Measurements from ENCODE around the gene IQSEC1. TPM values are rescaled to one million over a fixed set of nuclear protein-coding genes. Genes with fewer than 3 reads are reported as not detected.
A peak's percentile ranks its signal among the peaks of the same experiment; 100 is the strongest.

IQSEC1 gene
- total RNA-seq, 3 donors from 2014 or later = 19.8 to 42.2 (median 21.9) TPM

DNA sequence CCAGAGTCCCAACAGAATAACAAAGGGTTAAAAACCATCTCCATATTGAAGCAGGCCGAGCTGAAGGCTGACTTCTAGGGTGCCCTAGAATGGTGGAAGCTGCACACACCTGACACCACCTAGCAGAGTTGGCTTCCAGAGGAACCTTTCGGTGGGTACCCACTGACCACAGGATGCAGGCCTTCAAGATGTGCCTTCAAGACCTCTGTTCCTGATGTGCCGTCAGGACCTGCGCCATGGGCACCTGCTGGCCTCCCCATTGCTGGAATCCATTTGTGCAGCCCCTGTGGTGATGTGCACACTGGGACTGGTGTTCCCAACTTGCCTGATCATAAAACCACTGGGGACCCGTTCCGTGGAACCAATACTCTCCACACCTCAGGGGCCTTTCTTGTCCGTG is 196.2 kb downstream of the IQSEC1 start:
- ATAC-seq (no peak), DNase-seq (no peak)
- TF ChIP-seq, protein P1, sequence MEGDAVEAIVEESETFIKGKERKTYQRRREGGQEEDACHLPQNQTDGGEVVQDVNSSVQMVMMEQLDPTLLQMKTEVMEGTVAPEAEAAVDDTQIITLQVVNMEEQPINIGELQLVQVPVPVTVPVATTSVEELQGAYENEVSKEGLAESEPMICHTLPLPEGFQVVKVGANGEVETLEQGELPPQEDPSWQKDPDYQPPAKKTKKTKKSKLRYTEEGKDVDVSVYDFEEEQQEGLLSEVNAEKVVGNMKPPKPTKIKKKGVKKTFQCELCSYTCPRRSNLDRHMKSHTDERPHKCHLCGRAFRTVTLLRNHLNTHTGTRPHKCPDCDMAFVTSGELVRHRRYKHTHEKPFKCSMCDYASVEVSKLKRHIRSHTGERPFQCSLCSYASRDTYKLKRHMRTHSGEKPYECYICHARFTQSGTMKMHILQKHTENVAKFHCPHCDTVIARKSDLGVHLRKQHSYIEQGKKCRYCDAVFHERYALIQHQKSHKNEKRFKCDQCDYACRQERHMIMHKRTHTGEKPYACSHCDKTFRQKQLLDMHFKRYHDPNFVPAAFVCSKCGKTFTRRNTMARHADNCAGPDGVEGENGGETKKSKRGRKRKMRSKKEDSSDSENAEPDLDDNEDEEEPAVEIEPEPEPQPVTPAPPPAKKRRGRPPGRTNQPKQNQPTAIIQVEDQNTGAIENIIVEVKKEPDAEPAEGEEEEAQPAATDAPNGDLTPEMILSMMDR (IDR thresholded peaks at IDR 0.05) = no peak
- intact Hi-C loops (cut with DNase I, micrococcal nuclease) = no loop called here
- no peaks in the 10 kb centered on the region for H3K4me1 ChIP-seq (ENCODE audit: low read depth)
- H3K9me3 ChIP-seq = no peaks in the 10 kb centered on the region
- no peak overlapping the region for H3K4me3 ChIP-seq
- no peaks in the 10 kb centered on the region for H3K36me3 ChIP-seq (ENCODE audit: low read depth)

DNA sequence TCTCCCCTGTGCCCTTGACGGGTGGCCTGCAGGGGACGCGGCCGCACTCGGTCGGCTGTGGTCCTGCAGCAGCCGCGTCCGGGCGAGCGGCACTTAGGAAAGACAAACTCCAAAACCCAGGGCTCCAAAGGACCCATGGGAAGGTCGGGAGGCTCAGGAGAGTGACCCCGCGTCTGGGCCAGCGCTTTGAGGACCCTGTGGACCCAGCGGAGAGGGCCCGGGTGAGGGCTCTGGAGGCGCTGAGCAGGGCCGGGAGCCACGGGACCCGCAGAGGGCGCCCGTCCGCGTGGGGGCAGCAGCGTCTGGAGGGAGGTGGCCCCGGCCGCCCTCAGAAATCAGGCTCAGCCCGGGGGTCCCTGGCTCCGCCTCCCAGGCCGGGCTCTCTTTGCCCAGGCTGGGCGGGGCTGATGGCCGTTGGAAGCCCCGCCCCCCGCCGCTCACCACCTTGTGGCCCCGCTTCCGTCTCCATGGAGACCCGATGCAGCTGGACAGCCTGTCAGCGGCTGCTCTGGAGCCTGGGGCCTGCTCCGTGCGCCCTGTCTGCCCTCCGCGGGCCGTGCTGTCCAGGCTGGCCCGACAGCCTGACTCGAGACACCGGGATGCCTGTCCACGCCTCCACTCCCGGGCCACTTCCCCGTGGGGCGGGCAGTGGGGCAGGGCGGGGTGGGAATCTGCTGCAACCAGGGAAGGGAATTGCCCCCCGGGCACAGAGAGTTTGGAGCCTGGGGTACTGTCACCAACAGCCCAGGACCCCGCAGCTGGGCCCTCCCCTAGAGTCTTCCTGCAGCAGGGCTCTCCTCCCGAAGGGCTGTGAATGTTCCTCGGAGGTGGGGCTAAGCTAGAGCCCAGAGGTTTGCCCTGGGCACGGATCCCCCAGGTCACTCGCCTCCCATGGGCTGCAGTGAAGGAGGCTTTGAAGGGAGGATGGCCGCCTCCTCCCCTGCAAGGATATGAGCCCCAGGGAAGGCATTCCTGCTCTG is 197.1 kb downstream of the IQSEC1 start:
- peak in 2 of 3 donors; percentile 54 to 56 for DNase-seq
- Histone ChIP-seq H3K4me1 (ENCODE audit: low read depth) (no peaks in the 10 kb centered on the region), H3K36me3 (ENCODE audit: low read depth) (no peaks in the 10 kb centered on the region), H3K9me3 (no peaks in the 10 kb centered on the region), H3K4me3 (no peak overlapping the region)
- intact Hi-C loops (cut with DNase I, micrococcal nuclease) = no loop called here
- ATAC-seq = peak; percentile 81
- TF ChIP-seq, protein P1 (IDR thresholded peaks at IDR 0.05) = no peak

DNA sequence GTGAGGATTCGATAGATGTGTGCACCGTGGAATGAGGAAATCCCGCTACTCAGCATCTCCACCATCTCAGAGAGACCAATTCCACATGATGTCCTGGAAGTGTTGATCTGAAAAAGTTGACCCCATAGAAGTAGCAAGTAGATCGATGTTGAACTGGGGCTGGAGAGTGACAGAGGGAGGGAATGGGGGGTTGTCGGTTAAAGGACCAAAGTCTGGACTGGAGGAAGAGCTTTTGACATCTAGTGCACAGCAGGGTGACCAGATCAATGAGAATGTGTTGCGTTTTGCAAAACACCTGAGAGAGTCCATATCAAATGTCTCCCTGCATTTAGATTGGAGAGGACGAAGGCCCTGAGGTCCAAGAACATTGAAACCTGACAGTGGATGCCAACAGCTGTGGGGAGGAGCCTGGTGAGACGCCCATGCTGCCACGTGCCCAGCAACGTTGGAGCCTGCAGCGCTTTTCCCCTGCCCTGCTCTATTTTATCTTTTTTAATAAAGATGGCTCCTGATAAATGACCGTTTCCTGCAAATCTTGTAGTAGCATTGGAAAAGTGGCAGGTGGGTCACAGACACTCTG is 201.7 kb downstream of the IQSEC1 start:
- intact Hi-C loops (cut with DNase I, micrococcal nuclease) = no loop called here
- Histone ChIP-seq H3K4me1 (ENCODE audit: low read depth) (peaks cover 11% of the 10 kb centered on the region), H3K9me3 (no peaks in the 10 kb centered on the region), H3K36me3 (ENCODE audit: low read depth) (no peaks in the 10 kb centered on the region), H3K4me3 (no peak overlapping the region)
- TF ChIP-seq, protein P1 (IDR thresholded peaks at IDR 0.05) = no peak
- no peak for DNase-seq
- no peak for ATAC-seq

DNA sequence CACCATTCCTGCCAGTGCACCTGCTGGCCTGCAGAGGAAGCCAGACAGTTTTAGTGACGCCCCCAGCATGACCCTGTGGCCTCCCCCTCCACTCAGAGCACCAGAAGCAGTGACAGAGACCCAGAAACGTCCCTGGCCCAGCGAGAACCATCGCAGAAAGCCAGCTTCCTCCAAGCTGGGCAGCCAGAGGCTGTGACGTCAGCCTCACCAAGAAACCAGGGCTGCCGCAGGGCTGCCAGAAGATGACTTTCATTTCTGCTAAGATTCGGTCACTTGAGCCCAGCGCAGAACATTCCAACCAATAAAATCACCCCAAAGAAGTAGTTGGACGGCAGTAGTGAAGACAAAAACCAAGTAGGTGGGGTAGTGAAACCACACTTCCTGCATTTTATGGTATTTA is 202.3 kb downstream of the IQSEC1 start:
- Histone ChIP-seq H3K4me1 (ENCODE audit: low read depth) (peaks cover 11% of the 10 kb centered on the region), H3K36me3 (ENCODE audit: low read depth) (no peaks in the 10 kb centered on the region), H3K9me3 (no peaks in the 10 kb centered on the region), H3K4me3 (no peak overlapping the region)
- peak in 2 of 3 donors; percentile 40 for DNase-seq
- intact Hi-C loops (cut with DNase I, micrococcal nuclease) = no loop called here
- ATAC-seq = peak; percentile 23
- TF ChIP-seq, protein P1 (IDR thresholded peaks at IDR 0.05) = no peak

DNA sequence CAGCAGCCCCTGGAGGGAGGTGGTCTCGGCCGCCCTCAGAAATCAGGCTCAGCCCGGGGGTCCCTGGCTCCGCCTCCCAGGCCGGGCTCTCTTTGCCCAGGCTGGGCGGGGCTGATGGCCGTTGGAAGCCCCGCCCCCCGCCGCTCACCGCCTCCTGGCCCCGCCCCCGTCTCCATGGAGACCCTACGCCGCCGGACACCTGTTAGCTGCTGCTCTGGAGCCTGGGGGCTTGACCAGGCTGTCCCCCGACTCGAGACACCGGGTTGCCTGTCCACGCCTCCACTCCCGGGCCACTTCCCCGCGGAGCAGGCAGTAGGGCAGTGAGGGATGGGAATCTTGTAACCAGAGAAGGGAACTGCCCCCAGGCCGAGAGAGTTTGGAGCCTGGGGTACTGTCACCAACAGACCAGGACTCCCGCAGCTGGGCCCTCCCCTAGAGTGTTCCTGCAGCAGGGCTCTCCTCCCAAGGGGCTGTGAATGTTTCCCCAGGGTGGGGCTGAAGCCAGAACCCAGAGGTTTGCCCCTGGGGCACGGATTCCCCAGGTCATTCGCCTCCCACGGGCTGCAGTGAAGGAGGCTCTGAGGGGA is 204.1 kb downstream of the IQSEC1 start:
- ATAC-seq = peak; percentile 77
- no peak overlapping the region for H3K4me3 ChIP-seq
- TF ChIP-seq, protein P1 (IDR thresholded peaks at IDR 0.05) = no peak
- peaks cover 11% of the 10 kb centered on the region for H3K4me1 ChIP-seq (ENCODE audit: low read depth)
- H3K9me3 ChIP-seq = peaks cover 6% of the 10 kb centered on the region
- no peaks in the 10 kb centered on the region for H3K36me3 ChIP-seq (ENCODE audit: low read depth)
- intact Hi-C loops (cut with DNase I, micrococcal nuclease) = no loop called here
- DNase-seq = peak; percentile 69 to 79 (median 79)
